PC-9 (cell line): ENCODE results near the gene LSG1.

Experiments used
- CTCF ChIP-seq: fragments of 200-600 bp; sonication (generic); conservative IDR thresholded peaks from 2 replicates; pipeline ENCODE4 v1.6.1; 2017; ENCODE audit warnings: mixed run types, antibody characterized with exemption, mild to moderate bottlenecking, moderate library complexity
- EZH2 ChIP-seq: fragments of 200-600 bp; sonication (generic); IDR thresholded peaks from 2 replicates; pipeline ENCODE4 v1.8.0; 2017; ENCODE audit warnings: antibody characterized with exemption, low read depth

- no peak for TF ChIP-seq CTCF
- TF ChIP-seq EZH2, result no peak
Observed at GRCh38 chr3:194654443-194654842, 17.5 kb downstream of the LSG1 start.
